MM.1S (cell line): Measurements from ENCODE around the gene SNTB2.
"Not testable (repeated sequence)": the region's sequence is repeated elsewhere in the genome, so short reads cannot be mapped to it uniquely, and the experiment has no call there.

ENCODE experiments used
- DNase-seq: peaks from one replicate; pipeline ENCODE4 v3.0.0-alpha.2; 2015
- H2AFZ ChIP-seq: fragments of 300-600 bp; sonication (generic); 2 replicates; pipeline ENCODE4 v1.6.0; 2016; ENCODE audit warnings: antibody characterized with exemption, low read length
- H3F3A ChIP-seq: fragments of 300-600 bp; sonication (generic); 2 replicates; pipeline ENCODE4 v1.6.1; 2016; ENCODE audit warnings: mild to moderate bottlenecking, antibody characterized with exemption, low read length, moderate library complexity, mixed read lengths; ENCODE audit not compliant: insufficient read depth
- H3K27ac ChIP-seq: fragments of 300-600 bp; sonication (generic); 2 replicates; pipeline ENCODE4 v1.5.1; 2016; ENCODE audit warnings: mild to moderate bottlenecking, low read length
- H3K27me3 ChIP-seq: fragments of 300-600 bp; sonication (generic); replicated peaks from 2 replicates; pipeline ENCODE4 v1.6.0; 2016; ENCODE audit warnings: low read length; ENCODE audit not compliant: insufficient read depth
- H3K36me3 ChIP-seq: fragments of 300-600 bp; sonication (generic); replicated peaks from 2 replicates; pipeline ENCODE4 v1.6.1; 2016; ENCODE audit warnings: mild to moderate bottlenecking, low read length, mixed read lengths; ENCODE audit not compliant: insufficient read depth
- H3K4me1 ChIP-seq: fragments of 300-600 bp; sonication (generic); 2 replicates; pipeline ENCODE4 v1.6.1; 2016; ENCODE audit warnings: low read length, mixed read lengths
- H3K4me2 ChIP-seq: fragments of 300-600 bp; sonication (generic); 2 replicates; pipeline ENCODE4 v1.6.0; 2016; ENCODE audit warnings: low read depth, low read length
- H3K4me3 ChIP-seq: fragments of 300-600 bp; sonication (generic); 2 replicates; pipeline ENCODE4 v1.5.1; 2016; ENCODE audit warnings: low read length, mixed read lengths
- H3K79me2 ChIP-seq: fragments of 300-600 bp; sonication (generic); 2 replicates; pipeline ENCODE4 v1.6.1; 2016; ENCODE audit warnings: mixed run types, low read length, mixed read lengths
- H3K9ac ChIP-seq: fragments of 300-600 bp; sonication (generic); 2 replicates; pipeline ENCODE4 v1.6.1; 2016; ENCODE audit warnings: low read length, mixed read lengths
- H3K9me2 ChIP-seq: fragments of 300-600 bp; sonication (generic); replicated peaks from 2 replicates; pipeline ENCODE4 v1.6.1; 2016; ENCODE audit warnings: mild to moderate bottlenecking, low read length, mixed read lengths; ENCODE audit not compliant: insufficient read depth
- H3K9me3 ChIP-seq: fragments of 300-600 bp; sonication (generic); replicated peaks from 2 replicates; pipeline ENCODE4 v1.6.1; 2016; ENCODE audit warnings: mild to moderate bottlenecking, low read length, mixed read lengths; ENCODE audit not compliant: insufficient read depth
- H4K20me1 ChIP-seq: fragments of 300-600 bp; sonication (generic); 2 replicates; pipeline ENCODE4 v1.6.1; 2016; ENCODE audit warnings: mild to moderate bottlenecking, low read length, moderate library complexity, mixed read lengths; ENCODE audit not compliant: insufficient read depth
- CTCF ChIP-seq: fragments of 300-600 bp; sonication (generic); IDR thresholded peaks from 2 replicates; pipeline ENCODE4 v1.5.1; 2016; ENCODE audit warnings: antibody characterized with exemption, low read length, mixed read lengths
- EZH2 ChIP-seq: fragments of 300-600 bp; sonication (generic); optimal IDR thresholded peaks from 2 replicates; pipeline ENCODE3; 2017; ENCODE audit warnings: low read depth, mild to moderate bottlenecking, antibody characterized with exemption, low read length, mixed read lengths
- EZH2phosphoT487 ChIP-seq: fragments of 300-600 bp; sonication (generic); IDR thresholded peaks from 2 replicates; pipeline ENCODE4 v1.6.1; 2018; ENCODE audit warnings: antibody characterized with exemption, low read length

Gene SNTB2

DNA sequence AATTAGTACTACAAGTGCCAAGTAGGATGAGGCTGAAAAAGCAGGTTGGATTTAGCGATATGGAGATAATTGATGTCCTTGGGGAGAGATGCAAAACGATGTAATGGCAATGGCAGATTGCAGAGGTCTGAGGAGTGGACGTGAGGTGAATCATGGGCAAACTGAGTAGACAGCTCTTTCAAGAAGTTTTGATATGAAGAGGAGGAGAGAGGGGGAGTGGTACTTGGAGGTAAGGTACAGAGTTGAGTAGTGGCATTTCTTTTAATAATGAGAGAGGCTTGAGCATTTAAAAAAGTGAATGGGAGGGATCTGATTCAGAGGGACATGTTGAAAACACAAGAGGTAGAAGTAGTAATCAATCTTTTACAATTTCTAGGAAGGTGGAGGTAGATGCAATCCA, 106.4 kb downstream of the SNTB2 start:
- H3K9ac ChIP-seq, result no peak overlapping the region
- H2AFZ ChIP-seq, result no peak overlapping the region
- no peak overlapping the region for H3K4me2 ChIP-seq
- H3K9me2 ChIP-seq, result no peaks in the 10 kb centered on the region
- no peak for DNase-seq
- H4K20me1 ChIP-seq, result no peaks in the 10 kb centered on the region
- no peaks in the 10 kb centered on the region for H3K4me1 ChIP-seq
- no peak overlapping the region for H3K4me3 ChIP-seq
- no peaks in the 10 kb centered on the region for H3K36me3 ChIP-seq
- H3K79me2 ChIP-seq, result no peaks in the 10 kb centered on the region
- TF ChIP-seq CTCF (no peak), EZH2 (no peak), EZH2phosphoT487 (no peak)
- H3F3A ChIP-seq, result no peaks in the 10 kb centered on the region
- H3K9me3 ChIP-seq, result no peaks in the 10 kb centered on the region
- H3K27me3 ChIP-seq, result no peaks in the 10 kb centered on the region
- H3K27ac ChIP-seq, result no peak overlapping the region

DNA sequence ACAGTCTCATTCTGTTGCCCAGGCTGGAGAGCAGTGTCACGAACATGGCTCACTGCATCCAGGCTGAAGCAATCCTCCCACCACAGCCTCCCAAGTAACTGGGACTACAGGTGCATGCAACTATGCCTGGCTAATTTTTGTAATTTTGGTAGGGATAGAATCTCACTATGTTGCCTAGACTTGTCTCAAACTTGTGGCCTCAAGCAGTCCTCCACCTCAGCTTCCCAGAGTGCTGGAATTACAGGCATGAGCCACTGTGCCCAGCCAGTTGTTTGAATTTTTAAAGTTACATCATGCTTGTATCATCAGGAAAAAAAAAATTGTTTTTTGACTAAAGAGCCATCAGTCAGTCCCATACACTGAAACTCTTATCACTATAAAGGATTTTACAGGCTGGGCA, 107.1 kb downstream of the SNTB2 start:
- no peaks in the 10 kb centered on the region for H3K9me2 ChIP-seq
- H2AFZ ChIP-seq, result no peak overlapping the region
- H3K27ac ChIP-seq, result no peak overlapping the region
- H3K79me2 ChIP-seq, result no peaks in the 10 kb centered on the region
- no peaks in the 10 kb centered on the region for H3F3A ChIP-seq
- H3K4me3 ChIP-seq, result no peak overlapping the region
- H3K9me3 ChIP-seq, result no peaks in the 10 kb centered on the region
- no peaks in the 10 kb centered on the region for H3K4me1 ChIP-seq
- H3K36me3 ChIP-seq, result no peaks in the 10 kb centered on the region
- no peak overlapping the region for H3K4me2 ChIP-seq
- no peak overlapping the region for H3K9ac ChIP-seq
- no peaks in the 10 kb centered on the region for H3K27me3 ChIP-seq
- H4K20me1 ChIP-seq, result no peaks in the 10 kb centered on the region
- TF ChIP-seq EZH2phosphoT487 (no peak), EZH2 (no peak)
- no peak for DNase-seq

DNA sequence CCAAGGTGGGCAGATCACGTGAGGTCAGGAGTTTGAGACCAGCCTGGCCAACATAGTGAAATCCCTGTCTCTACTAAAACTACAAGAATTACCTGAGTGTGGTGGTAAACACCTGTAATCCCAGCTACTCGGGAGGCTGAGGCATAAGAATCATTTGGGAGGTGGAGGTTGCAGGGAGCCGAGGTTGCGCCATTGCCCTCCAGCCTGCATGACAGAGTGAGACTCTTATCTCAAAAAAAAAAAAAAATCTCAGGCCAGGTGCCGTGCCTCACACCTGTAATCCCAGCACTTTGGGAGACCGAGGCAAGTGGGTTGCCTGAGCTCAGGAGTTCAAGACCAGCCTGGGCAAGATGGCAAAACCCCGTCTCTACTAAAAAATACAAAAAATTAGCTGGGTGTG, 109.8 kb downstream of the SNTB2 start:
- H4K20me1 ChIP-seq, H3K36me3 ChIP-seq, H3K27ac ChIP-seq, H2AFZ ChIP-seq, H3K4me3 ChIP-seq, H3K9me2 ChIP-seq, H3K79me2 ChIP-seq, H3K4me1 ChIP-seq, H3K9me3 ChIP-seq, H3K4me2 ChIP-seq, H3K9ac ChIP-seq, H3K27me3 ChIP-seq, H3F3A ChIP-seq, DNase-seq: not testable (repeated sequence)

DNA sequence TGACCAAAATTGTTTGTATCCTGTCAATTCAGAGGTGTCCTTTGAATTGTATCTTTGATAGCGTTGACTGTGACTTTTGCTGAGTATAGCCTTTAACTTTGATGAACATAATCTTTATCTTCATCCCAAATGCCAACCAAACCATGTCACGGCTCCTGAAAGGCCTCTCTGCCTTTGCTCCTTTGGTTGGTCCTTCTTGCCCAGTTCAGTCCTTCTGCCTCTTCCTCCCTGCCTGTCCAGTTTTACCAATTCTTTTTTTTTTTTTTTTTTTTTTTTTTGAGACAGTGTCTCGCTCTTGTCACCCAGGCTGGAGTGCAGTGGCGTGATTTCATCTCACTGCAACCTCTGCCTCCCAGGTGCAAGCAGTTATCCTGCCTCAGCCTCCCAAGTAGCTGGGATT, 111.3 kb downstream of the SNTB2 start:
- Histone ChIP-seq H3K9me3 (no peaks in the 10 kb centered on the region), H3K79me2 (no peaks in the 10 kb centered on the region), H3K4me1 (no peaks in the 10 kb centered on the region), H3K4me3 (no peak overlapping the region), H3F3A (no peaks in the 10 kb centered on the region), H2AFZ (no peak overlapping the region), H3K27me3 (no peaks in the 10 kb centered on the region), H3K27ac (no peak overlapping the region), H3K36me3 (no peaks in the 10 kb centered on the region), H4K20me1 (no peaks in the 10 kb centered on the region), H3K9me2 (no peaks in the 10 kb centered on the region), H3K9ac (no peak overlapping the region), H3K4me2 (no peak overlapping the region)
- DNase-seq, result no peak
- TF ChIP-seq EZH2 (no peak), CTCF (no peak), EZH2phosphoT487 (no peak)
